ENCODE data around the gene CELF5.

Gene CELF5

DNA sequence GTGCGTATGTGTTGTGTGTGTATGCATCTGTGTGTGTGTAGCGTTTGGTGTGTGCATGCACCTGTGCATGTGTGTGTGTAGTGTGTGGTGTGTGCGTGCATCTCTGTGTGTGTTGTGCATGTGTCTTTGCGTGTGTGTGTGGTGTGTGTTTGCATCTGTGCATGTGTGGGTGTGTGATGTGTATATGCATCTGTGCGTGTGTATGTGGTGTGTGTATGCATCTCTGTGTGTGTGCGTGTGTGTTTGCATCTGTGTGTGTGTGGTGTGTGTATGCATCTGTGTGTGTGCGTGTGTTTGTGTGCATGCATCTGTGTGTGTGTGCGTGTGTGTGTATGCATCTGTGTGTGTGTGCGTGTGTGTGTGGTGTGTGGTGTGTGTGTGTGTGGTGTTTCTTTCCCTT lies 20.6 kb downstream of the CELF5 start:
- DNase-seq = no peak

GRCh38 chr19:3248728-3249326 lies 24.4 kb downstream of the CELF5 start:
- DNase-seq = no peak

DNA sequence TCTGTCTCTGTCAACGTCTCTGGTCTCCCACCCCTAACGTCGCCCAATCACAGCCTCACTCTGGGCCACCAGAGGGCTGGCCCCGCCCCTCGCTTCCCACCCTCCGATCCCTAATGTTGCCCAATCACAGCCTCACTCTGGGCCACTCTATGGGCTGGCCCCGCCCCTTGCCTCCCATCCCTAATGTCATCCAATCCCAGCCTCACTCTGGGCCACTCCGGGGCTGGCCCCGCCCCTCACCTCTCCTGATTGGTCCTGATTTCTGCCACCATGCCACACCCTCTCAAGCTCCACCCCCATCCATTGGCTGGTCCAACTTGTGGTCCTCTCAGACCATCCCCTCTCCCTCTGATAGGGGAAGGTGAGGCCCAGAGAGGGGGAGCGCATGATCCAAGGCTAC lies 24.9 kb downstream of the CELF5 start:
- DNase-seq = no peak

GRCh38 chr19:3250675-3251074 lies 26.2 kb downstream of the CELF5 start:
- DNase-seq = no peak

DNA sequence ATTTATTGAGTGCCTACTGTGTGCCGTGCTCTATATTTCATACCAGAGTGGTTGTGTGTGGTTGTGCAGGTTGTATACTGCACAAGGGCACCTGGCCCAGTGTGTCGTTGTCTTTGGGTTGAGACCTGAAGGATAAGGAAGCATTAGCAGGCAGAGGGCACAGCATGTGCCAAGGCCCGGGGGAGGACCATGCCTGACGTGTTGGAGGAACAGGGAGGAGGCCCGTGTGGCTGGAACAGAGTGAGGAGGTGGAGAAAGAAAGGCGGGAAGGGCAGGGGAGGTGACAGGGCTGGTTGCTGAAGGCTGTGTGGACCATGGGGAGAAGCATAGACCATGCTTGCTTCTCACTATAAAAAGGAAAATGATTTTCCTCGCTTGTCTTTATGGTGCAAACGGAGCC lies 26.8 kb downstream of the CELF5 start:
- no peak for DNase-seq

GRCh38 chr19:3252650-3253049 lies 28.2 kb downstream of the CELF5 start:
- no peak for DNase-seq

- no peak for DNase-seq
Observed at GRCh38 chr19:3253270-3253669, 28.8 kb downstream of the CELF5 start.

- DNase-seq = no peak
Observed at GRCh38 chr19:3254520-3254919, 30.1 kb downstream of the CELF5 start.

DNA sequence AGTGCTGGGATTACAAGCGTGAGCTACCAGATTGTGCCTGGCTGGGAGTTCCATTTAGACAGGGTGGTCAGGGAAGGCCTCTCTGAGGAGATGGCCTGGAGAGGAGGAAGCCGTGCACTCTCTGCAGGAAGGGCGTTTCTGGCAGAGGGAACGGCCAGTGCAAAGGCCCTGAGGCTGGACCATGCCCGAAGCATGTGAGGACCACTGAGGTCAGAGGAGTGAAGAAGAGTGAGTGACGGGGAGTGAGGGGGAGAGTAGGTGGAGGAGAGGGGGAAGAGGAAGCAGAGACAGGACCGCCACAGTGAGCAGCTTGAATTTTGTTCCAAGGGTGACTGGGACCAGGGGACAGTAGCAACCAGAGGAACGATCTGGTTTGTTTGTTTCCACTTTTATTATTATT lies 32.6 kb downstream of the CELF5 start:
- DNase-seq = no peak

DNA sequence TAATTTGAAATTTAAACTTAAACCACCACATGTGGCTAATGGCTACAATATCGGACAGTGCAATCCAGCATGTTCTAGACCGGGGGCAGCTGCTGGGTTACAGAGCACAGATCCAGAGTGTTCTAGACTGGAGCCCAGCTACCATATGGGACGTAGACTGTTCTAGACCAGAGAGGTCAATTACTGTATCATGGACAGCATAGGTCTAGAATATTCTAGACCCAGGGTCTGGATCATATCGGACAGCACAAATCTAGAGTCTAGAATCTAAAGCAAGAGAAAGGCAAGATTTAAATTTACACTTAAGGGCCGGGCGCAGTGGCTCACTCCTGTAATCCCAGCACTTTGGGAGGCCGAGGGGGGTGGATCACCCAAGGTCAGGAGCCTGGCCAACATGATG lies 37.9 kb downstream of the CELF5 start:
- no peak for DNase-seq

- no peak for DNase-seq
Observed at GRCh38 chr19:3263866-3264265, 39.4 kb downstream of the CELF5 start.

DNA sequence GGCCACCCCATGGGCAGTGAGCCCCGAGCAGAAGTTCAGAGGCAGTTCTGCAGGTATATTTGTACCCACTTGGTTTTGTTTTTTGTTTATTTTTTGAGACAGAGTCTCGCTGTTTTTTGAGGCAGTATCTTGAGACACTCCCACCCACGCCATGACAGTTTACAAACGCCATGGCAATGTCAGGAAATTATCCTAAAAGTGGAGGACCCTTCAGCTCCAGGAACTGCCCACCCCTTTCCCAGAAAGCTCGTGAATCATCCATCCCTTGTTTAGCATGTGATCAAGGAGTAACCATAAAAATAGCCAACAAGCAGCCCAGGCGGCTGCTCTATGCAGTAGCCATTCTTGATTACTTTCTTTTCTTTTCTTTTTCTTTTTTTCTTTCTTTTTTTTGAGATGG lies 41.0 kb downstream of the CELF5 start:
- no peak for DNase-seq

DNA sequence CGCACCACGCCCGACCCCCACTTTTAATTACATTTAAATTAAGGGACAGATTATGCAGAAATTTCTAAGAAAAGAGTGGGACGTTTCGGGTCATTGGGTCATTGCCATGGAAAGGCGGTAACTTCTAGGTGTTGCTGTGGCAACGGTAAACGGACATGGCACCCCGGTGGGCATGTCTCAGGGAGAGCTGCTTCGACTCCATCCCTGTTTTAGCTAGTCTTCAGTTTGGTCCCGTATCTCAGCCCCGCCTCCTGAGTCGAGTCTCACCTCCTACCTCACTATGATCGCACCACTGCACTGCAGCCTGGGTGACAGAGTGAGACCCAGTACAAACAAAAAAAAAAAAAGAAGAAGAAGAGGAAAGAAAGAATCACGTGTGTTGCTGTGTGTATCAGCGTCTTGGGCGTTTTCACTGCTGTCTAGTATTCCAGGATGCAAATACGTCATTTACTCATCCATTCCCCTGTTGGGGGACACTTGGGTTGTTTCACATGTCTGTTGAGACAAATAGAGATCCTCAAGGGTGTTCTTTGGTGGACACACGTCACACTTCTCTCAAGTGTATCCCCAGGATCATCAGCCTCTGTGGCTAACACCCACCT lies 41.7 kb downstream of the CELF5 start:
- no peak for DNase-seq

DNA sequence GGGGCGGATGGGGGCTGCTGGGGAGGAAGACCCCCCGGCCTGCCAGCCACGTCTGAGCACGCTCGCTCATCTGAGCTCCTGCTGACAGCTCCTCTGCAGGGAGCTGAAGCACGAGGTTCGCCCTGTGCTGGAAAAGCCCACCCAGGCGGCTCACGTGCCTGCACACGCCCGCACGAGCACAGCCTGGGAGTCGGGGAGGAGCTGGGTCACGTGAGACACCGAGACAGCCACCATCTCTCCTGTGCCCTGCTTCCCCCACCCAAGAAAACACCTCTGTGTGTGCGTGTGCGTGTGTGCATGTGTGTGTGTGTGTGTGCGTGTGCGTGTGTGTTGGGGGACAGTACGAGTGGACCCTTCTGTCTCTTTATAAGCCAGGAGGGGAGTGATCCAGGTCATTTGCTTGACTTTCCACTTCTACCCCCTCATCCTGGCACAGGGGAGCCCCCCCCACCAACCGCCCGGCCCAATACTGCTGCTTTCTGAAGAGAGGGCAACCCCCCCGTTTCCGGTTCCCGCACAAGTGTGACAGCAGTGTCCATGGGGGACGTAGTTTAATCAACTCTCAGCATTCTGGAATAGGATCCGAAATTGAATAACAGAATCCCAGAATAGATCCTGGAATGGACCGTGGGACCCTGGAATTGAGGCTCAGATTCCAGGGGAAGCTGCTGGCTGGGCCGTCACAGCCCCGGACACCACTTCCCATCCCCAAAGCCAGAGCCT lies 42.5 kb downstream of the CELF5 start:
- no peak for DNase-seq

DNA sequence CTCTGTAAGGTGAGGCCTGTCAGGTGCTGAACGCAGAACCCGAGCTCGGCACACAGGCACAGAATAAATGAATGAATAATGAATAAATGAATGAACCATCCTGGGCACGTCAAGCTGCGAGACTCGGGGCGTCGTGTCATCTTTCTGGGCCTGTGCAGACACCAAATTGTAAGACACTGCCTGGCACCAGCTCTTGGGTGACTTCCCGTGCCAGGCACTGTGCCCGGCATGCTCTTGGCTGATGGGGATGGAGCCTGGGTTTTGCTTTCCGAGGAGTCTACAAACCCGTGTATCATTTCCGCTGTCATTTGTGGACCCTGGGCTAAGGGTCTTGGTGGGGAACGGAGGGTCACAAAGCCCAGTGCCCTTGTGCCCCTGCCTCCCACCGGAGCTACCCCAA lies 43.9 kb downstream of the CELF5 start:
- no peak for DNase-seq

- DNase-seq = no peak
Observed at GRCh38 chr19:3268763-3269162, 44.3 kb downstream of the CELF5 start.

GRCh38 chr19:3269916-3270671 lies 45.6 kb downstream of the CELF5 start:
- DNase-seq = no peak

GRCh38 chr19:3270902-3271301 lies 46.4 kb downstream of the CELF5 start:
- no peak for DNase-seq

DNA sequence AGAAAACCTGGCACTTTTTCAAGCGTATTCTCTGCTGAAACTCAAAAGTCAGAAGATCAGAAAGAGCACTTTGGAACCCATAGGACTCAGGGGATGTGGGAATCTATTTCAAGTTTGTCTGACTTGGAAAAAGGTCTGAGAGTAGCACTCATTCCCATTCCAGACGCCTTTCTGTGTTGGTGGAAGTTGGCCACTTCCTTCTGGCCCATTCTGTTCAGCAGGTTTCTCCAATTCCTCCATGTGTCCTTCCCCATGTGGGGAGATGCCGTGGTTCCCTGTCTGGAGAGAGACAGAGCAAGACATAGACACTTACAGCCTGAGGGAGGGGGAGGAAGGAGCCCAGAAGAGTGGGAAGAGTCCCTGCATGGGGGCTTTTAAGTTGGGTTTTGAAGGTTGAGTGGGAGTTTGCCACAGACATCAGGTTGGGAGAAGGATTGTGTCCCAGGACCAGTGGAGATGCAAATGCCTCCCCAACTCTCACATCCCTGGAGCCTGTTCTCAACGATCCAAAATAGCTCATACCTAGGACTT lies 48.0 kb downstream of the CELF5 start:
- no peak for DNase-seq

GRCh38 chr19:3272952-3273351 lies 48.5 kb downstream of the CELF5 start:
- DNase-seq = no peak

GRCh38 chr19:3274245-3274941 lies 49.9 kb downstream of the CELF5 start:
- DNase-seq = no peak

- no peak for DNase-seq
Observed at GRCh38 chr19:3274942-3275582, 50.6 kb downstream of the CELF5 start.
